C4-2B (cell line): ENCODE data around the gene KIAA0825.

Experiments used
- ZFX ChIP-seq: fragments of 450-650 bp; IDR thresholded peaks from 2 replicates; pipeline ENCODE4 v1.6.1; 2017
- TF ChIP-seq, protein P1 (sequence below): fragments of 450-650 bp; conservative IDR thresholded peaks from 2 replicates; pipeline ENCODE4 v1.5.1; 2017; ENCODE audit warnings: mild to moderate bottlenecking

GRCh38 chr5:94422812-94423211 lies 195.6 kb downstream of the KIAA0825 start:
- TF ChIP-seq, protein P1, sequence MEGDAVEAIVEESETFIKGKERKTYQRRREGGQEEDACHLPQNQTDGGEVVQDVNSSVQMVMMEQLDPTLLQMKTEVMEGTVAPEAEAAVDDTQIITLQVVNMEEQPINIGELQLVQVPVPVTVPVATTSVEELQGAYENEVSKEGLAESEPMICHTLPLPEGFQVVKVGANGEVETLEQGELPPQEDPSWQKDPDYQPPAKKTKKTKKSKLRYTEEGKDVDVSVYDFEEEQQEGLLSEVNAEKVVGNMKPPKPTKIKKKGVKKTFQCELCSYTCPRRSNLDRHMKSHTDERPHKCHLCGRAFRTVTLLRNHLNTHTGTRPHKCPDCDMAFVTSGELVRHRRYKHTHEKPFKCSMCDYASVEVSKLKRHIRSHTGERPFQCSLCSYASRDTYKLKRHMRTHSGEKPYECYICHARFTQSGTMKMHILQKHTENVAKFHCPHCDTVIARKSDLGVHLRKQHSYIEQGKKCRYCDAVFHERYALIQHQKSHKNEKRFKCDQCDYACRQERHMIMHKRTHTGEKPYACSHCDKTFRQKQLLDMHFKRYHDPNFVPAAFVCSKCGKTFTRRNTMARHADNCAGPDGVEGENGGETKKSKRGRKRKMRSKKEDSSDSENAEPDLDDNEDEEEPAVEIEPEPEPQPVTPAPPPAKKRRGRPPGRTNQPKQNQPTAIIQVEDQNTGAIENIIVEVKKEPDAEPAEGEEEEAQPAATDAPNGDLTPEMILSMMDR = no peak
- TF ChIP-seq ZFX = no peak
